ENCODE data around the gene CILP. TPM values are rescaled to one million over a fixed set of nuclear protein-coding genes. Genes with fewer than 3 reads are reported as not detected.

Gene CILP
- total RNA-seq, 1 donor from 2014 or later = 0.02 TPM

GRCh38 chr15:65214010-65214409, 2.7 kb upstream of the CILP start:
- Mint-ChIP-seq H3K9me3 (no peaks in the 10 kb centered on the region), H3K27ac (no peak overlapping the region), H3K36me3 (ENCODE audit: low read depth) (no peaks in the 10 kb centered on the region), H3K27me3 (no peaks in the 10 kb centered on the region), H3K4me1 (peaks cover 4% of the 10 kb centered on the region), H3K4me3 (no peak overlapping the region)
- intact Hi-C loops (cut with micrococcal nuclease) = no loop called here
- no peak for DNase-seq

- no peak overlapping the region for H3K27ac Mint-ChIP-seq
- no peaks in the 10 kb centered on the region for H3K9me3 Mint-ChIP-seq
- H3K4me1 Mint-ChIP-seq = peaks cover 4% of the 10 kb centered on the region
- intact Hi-C loops (cut with micrococcal nuclease) = no loop called here
- H3K27me3 Mint-ChIP-seq = no peaks in the 10 kb centered on the region
- H3K4me3 Mint-ChIP-seq = no peak overlapping the region
- no peaks in the 10 kb centered on the region for H3K36me3 Mint-ChIP-seq (ENCODE audit: low read depth)
- DNase-seq = no peak
Observed at GRCh38 chr15:65213241-65213640, 2.0 kb upstream of the CILP start.

GRCh38 chr15:65212097-65212496, 824 bp upstream of the CILP start:
- Mint-ChIP-seq H3K36me3 (ENCODE audit: low read depth) (no peaks in the 10 kb centered on the region), H3K27me3 (no peaks in the 10 kb centered on the region), H3K27ac (no peak overlapping the region), H3K4me3 (no peak overlapping the region), H3K9me3 (no peaks in the 10 kb centered on the region), H3K4me1 (peaks cover 4% of the 10 kb centered on the region)
- DNase-seq = peak; percentile 75
- intact Hi-C loops (cut with micrococcal nuclease) = no loop called here

GRCh38 chr15:65211482-65211982, 259 bp upstream of the CILP start:
- intact Hi-C loops (cut with micrococcal nuclease) = no loop called here
- no peak overlapping the region for H3K27ac Mint-ChIP-seq
- H3K36me3 Mint-ChIP-seq (ENCODE audit: low read depth) = no peaks in the 10 kb centered on the region
- no peak for DNase-seq
- no peaks in the 10 kb centered on the region for H3K27me3 Mint-ChIP-seq
- H3K4me3 Mint-ChIP-seq = no peak overlapping the region
- H3K9me3 Mint-ChIP-seq = no peaks in the 10 kb centered on the region
- H3K4me1 Mint-ChIP-seq = peaks cover 4% of the 10 kb centered on the region

GRCh38 chr15:65209701-65210643, 1.3 kb downstream of the CILP start:
- no peaks in the 10 kb centered on the region for H3K36me3 Mint-ChIP-seq (ENCODE audit: low read depth)
- H3K27me3 Mint-ChIP-seq = no peaks in the 10 kb centered on the region
- no peak overlapping the region for H3K27ac Mint-ChIP-seq
- peaks cover 4% of the 10 kb centered on the region for H3K4me1 Mint-ChIP-seq
- H3K9me3 Mint-ChIP-seq = no peaks in the 10 kb centered on the region
- no peak overlapping the region for H3K4me3 Mint-ChIP-seq
- intact Hi-C loops (cut with micrococcal nuclease) = no loop called here
- no peak for DNase-seq

- Mint-ChIP-seq H3K4me3 (no peak overlapping the region), H3K9me3 (no peaks in the 10 kb centered on the region), H3K36me3 (ENCODE audit: low read depth) (no peaks in the 10 kb centered on the region), H3K4me1 (peaks cover 4% of the 10 kb centered on the region), H3K27me3 (peaks cover 3% of the 10 kb centered on the region), H3K27ac (no peak overlapping the region)
- DNase-seq = no peak
- intact Hi-C loops (cut with micrococcal nuclease) = no loop called here
Observed at GRCh38 chr15:65208647-65209046, 2.6 kb downstream of the CILP start.

- DNase-seq = no peak
- no peak overlapping the region for H3K27ac Mint-ChIP-seq
- no peaks in the 10 kb centered on the region for H3K9me3 Mint-ChIP-seq
- peaks cover 4% of the 10 kb centered on the region for H3K27me3 Mint-ChIP-seq
- H3K4me1 Mint-ChIP-seq = peaks cover 4% of the 10 kb centered on the region
- no peak overlapping the region for H3K4me3 Mint-ChIP-seq
- no peaks in the 10 kb centered on the region for H3K36me3 Mint-ChIP-seq (ENCODE audit: low read depth)
- intact Hi-C loops (cut with micrococcal nuclease) = no loop called here
Observed at GRCh38 chr15:65207280-65207840, 3.9 kb downstream of the CILP start.

GRCh38 chr15:65206750-65207149, 4.5 kb downstream of the CILP start:
- no peak for DNase-seq
- H3K4me1 Mint-ChIP-seq = no peaks in the 10 kb centered on the region
- no peaks in the 10 kb centered on the region for H3K36me3 Mint-ChIP-seq (ENCODE audit: low read depth)
- intact Hi-C loops (cut with micrococcal nuclease) = no loop called here
- H3K4me3 Mint-ChIP-seq = no peak overlapping the region
- no peaks in the 10 kb centered on the region for H3K9me3 Mint-ChIP-seq
- H3K27me3 Mint-ChIP-seq = peaks cover 4% of the 10 kb centered on the region
- H3K27ac Mint-ChIP-seq = no peak overlapping the region

- H3K36me3 Mint-ChIP-seq (ENCODE audit: low read depth) = no peaks in the 10 kb centered on the region
- no peaks in the 10 kb centered on the region for H3K9me3 Mint-ChIP-seq
- no peaks in the 10 kb centered on the region for H3K4me1 Mint-ChIP-seq
- DNase-seq = no peak
- H3K27ac Mint-ChIP-seq = no peak overlapping the region
- peaks cover 12% of the 10 kb centered on the region for H3K27me3 Mint-ChIP-seq
- no peak overlapping the region for H3K4me3 Mint-ChIP-seq
- intact Hi-C loops (cut with micrococcal nuclease) = no loop called here
Observed at GRCh38 chr15:65204931-65205660, 6.2 kb downstream of the CILP start.

- Mint-ChIP-seq H3K4me3 (no peak overlapping the region), H3K36me3 (ENCODE audit: low read depth) (no peaks in the 10 kb centered on the region), H3K4me1 (no peaks in the 10 kb centered on the region), H3K9me3 (no peaks in the 10 kb centered on the region), H3K27me3 (peaks cover 12% of the 10 kb centered on the region), H3K27ac (no peak overlapping the region)
- intact Hi-C loops (cut with micrococcal nuclease) = no loop called here
- DNase-seq = no peak
Observed at GRCh38 chr15:65204236-65204930, 6.9 kb downstream of the CILP start.

GRCh38 chr15:65201918-65202317, 9.4 kb downstream of the CILP start:
- DNase-seq = no peak
- Mint-ChIP-seq H3K27ac (no peak overlapping the region), H3K4me1 (no peaks in the 10 kb centered on the region), H3K27me3 (peaks cover 12% of the 10 kb centered on the region), H3K36me3 (ENCODE audit: low read depth) (no peaks in the 10 kb centered on the region), H3K4me3 (no peak overlapping the region), H3K9me3 (no peaks in the 10 kb centered on the region)
- intact Hi-C loops (cut with micrococcal nuclease) = no loop called here

GRCh38 chr15:65198571-65198970, 12.7 kb downstream of the CILP start:
- H3K4me3 Mint-ChIP-seq = no peak overlapping the region
- H3K36me3 Mint-ChIP-seq (ENCODE audit: low read depth) = no peaks in the 10 kb centered on the region
- intact Hi-C loops (cut with micrococcal nuclease) = no loop called here
- H3K9me3 Mint-ChIP-seq = no peaks in the 10 kb centered on the region
- peaks cover 12% of the 10 kb centered on the region for H3K27me3 Mint-ChIP-seq
- no peaks in the 10 kb centered on the region for H3K4me1 Mint-ChIP-seq
- no peak for DNase-seq
- H3K27ac Mint-ChIP-seq = no peak overlapping the region

- Mint-ChIP-seq H3K27ac (no peak overlapping the region), H3K36me3 (ENCODE audit: low read depth) (no peaks in the 10 kb centered on the region)
Observed at GRCh38 chr15:65197337-65197645, 14.0 kb downstream of the CILP start.

More at GRCh38 chr15:65197337-65197645, 14.0 kb downstream of the CILP start:
- Mint-ChIP-seq H3K27me3 (peaks cover 12% of the 10 kb centered on the region), H3K9me3 (no peaks in the 10 kb centered on the region), H3K4me3 (no peak overlapping the region), H3K4me1 (no peaks in the 10 kb centered on the region)
- DNase-seq = no peak
- intact Hi-C loops (cut with micrococcal nuclease) = no loop called here
